Gastroesophageal sphincter (tissue), 4 donors: ENCODE data around the gene IGSF11. TPM values are rescaled to one million over a fixed set of nuclear protein-coding genes. Genes with fewer than 3 reads are reported as not detected.
"Not testable (repeated sequence)": the region's sequence is repeated elsewhere in the genome, so short reads cannot be mapped to it uniquely, and the experiment has no call there.

Experiments used
- ATAC-seq: fragments of 150-250 bp; one replicate; pipeline ENCODE4 v1.9.1; 2016; ENCODE audit warnings: mild to moderate bottlenecking, moderate library complexity
- H3K27ac ChIP-seq, 4 donors: fragments of 200-600 bp; sonication (generic) in 3 of 4; 1 replicate in 3 of 4; 2 replicates in 1 of 4; pipeline ENCODE4 v1.5.1; 2016 to 2019
- H3K27me3 ChIP-seq: fragments of 200-600 bp; sonication (generic); one replicate; pipeline ENCODE4 v1.5.1; 2019
- H3K36me3 ChIP-seq, 2 donors: fragments of 200-600 bp; sonication (generic); one replicate each; pipeline ENCODE4 v1.5.1; 2019; ENCODE audit warnings: control low read depth in 1 of 2
- H3K4me1 ChIP-seq, 3 donors: fragments of 200-600 bp; sonication (generic); 1 replicate in 2 of 3; 2 replicates in 1 of 3; pipeline ENCODE4 v1.5.1; 2016 to 2019; ENCODE audit warnings: control low read depth in 2 of 3
- H3K4me3 ChIP-seq, 2 donors: fragments of 200-600 bp; sonication (generic); one replicate each; pipeline ENCODE4 v1.5.1; 2019; ENCODE audit warnings: mild to moderate bottlenecking in 1 of 2, moderate library complexity in 1 of 2
- H3K9me3 ChIP-seq, 3 donors: fragments of 200-600 bp; sonication (generic); one replicate each; pipeline ENCODE4 v1.5.1; 2017 to 2019; ENCODE audit warnings: control low read depth in 2 of 3
- EP300 ChIP-seq: sonication (generic); formaldehyde crosslinking; IDR thresholded peaks from one replicate; pipeline ENCODE4 v1.6.1; 2017; ENCODE audit warnings: antibody characterized with exemption, mild to moderate bottlenecking
- POLR2A ChIP-seq, 2 donors: fragments of 450-650 bp; IDR thresholded peaks; one replicate each; pipeline ENCODE4 v1.6.1; 2017; ENCODE audit warnings: antibody characterized with exemption in 2 of 2, mild to moderate bottlenecking in 2 of 2, moderate library complexity in 1 of 2
- POLR2AphosphoS5 ChIP-seq: sonication (generic); formaldehyde crosslinking; IDR thresholded peaks from one replicate; pipeline ENCODE4 v1.6.1; 2017; ENCODE audit warnings: antibody characterized with exemption
- WGBS, 2 donors: methylation state at CpG; one replicate each; pipeline ENCODE4 v1.1.5; 2018; ENCODE audit warnings: low coverage in 1 of 2; 5-methylcytosine and 5-hydroxymethylcytosine counted together
- total RNA-seq, 4 donors: library from RNA; depleted of rRNA; stranded (reverse); fragments of >200 nt; gene quantifications; one replicate each; pipeline ENCODE4 v1.1.0, GENCODE V29; 2016
- TF ChIP-seq, protein P1 (sequence below), 4 experiments: fragments of 200-600 bp in 2 of 4; fragments of 450-650 bp in 2 of 4; sonication (generic) in 1 of 4; IDR thresholded peaks; one replicate each; pipeline ENCODE4 v1.5.1; 2017 to 2019; ENCODE audit warnings: antibody characterized with exemption in 4 of 4, mild to moderate bottlenecking in 2 of 4, moderate library complexity in 2 of 4

The IGSF11 gene
- total RNA-seq, 4 donors from 2014 or later = 2.0 to 20.2 (median 6.1) TPM

DNA sequence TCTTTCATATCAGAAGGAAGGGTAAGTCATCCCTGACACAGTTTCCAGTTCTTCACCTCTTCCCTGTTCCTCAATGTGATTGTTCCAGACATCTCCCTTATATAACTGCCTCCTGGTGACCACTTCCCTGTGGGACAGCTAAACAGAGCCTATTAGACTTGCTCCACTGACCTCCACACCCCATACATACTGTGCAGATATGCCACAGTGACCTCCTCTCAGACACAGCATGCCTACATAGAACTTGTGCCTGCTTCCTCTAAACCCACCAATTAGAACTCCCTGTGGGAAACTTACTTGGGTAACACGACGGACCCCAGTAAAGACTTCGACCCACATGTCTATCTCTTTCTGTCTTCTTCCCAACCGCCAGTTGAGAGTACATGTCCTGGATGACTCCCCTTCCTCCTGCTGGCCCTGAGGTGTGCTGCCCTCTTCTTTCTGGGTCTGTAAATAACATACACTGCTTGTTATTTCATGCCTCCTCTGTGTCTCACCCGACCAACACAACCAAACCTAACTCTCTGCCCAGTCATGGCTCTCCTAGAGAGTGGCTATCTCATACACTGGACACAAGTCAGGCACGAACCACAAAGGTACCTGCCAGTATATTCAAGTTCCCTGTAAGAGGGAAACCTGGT, 53.0 kb downstream of the IGSF11 start:
- WGBS, 2 donors = 78 to 87% methylated on average over 4 to 6 of the region's 6 CpGs
- Histone ChIP-seq H3K4me1 (peaks cover 0 to 23% (median 1%) of the 10 kb centered on the region in 3 donors), H3K27ac (no peak overlapping the region)

GRCh38 chr3:118980832-118981231, 53.8 kb downstream of the IGSF11 start:
- no peak for ATAC-seq
- Histone ChIP-seq H3K36me3 (no peaks in the 10 kb centered on the region), H3K27ac (no peak overlapping the region), H3K27me3 (no peaks in the 10 kb centered on the region), H3K4me3 (no peak overlapping the region), H3K9me3 (no peaks in the 10 kb centered on the region), H3K4me1 (peaks cover 0 to 15% (median 0%) of the 10 kb centered on the region in 3 donors)
- 88 to 92% methylated on average over 2 of the region's 2 CpGs for WGBS, 2 donors
- TF ChIP-seq EP300 = no peak
- TF ChIP-seq, protein P1, sequence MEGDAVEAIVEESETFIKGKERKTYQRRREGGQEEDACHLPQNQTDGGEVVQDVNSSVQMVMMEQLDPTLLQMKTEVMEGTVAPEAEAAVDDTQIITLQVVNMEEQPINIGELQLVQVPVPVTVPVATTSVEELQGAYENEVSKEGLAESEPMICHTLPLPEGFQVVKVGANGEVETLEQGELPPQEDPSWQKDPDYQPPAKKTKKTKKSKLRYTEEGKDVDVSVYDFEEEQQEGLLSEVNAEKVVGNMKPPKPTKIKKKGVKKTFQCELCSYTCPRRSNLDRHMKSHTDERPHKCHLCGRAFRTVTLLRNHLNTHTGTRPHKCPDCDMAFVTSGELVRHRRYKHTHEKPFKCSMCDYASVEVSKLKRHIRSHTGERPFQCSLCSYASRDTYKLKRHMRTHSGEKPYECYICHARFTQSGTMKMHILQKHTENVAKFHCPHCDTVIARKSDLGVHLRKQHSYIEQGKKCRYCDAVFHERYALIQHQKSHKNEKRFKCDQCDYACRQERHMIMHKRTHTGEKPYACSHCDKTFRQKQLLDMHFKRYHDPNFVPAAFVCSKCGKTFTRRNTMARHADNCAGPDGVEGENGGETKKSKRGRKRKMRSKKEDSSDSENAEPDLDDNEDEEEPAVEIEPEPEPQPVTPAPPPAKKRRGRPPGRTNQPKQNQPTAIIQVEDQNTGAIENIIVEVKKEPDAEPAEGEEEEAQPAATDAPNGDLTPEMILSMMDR (IDR thresholded peaks at IDR 0.05) = no peak
- TF ChIP-seq POLR2A (IDR thresholded peaks at IDR 0.05) = no peak
- TF ChIP-seq POLR2AphosphoS5 = no peak

More for the DNA sequence above, 53.0 kb downstream of the IGSF11 start:
- Histone ChIP-seq H3K9me3 (no peaks in the 10 kb centered on the region), H3K27me3 (no peaks in the 10 kb centered on the region), H3K4me3 (no peak overlapping the region), H3K36me3 (no peaks in the 10 kb centered on the region)
- no peak for ATAC-seq
- TF ChIP-seq EP300 (no peak), POLR2A (IDR thresholded peaks at IDR 0.05) (no peak), POLR2AphosphoS5 (no peak)
- TF ChIP-seq, protein P1 (IDR thresholded peaks at IDR 0.05) = no peak

- TF ChIP-seq POLR2A (IDR thresholded peaks at IDR 0.05) (no peak), EP300 (no peak), POLR2AphosphoS5 (no peak)
- TF ChIP-seq, protein P1 (IDR thresholded peaks at IDR 0.05) = no peak
- no peaks in the 10 kb centered on the region for H3K36me3 ChIP-seq
- no peak for ATAC-seq
Observed at GRCh38 chr3:118978393-118978758, 56.3 kb downstream of the IGSF11 start.

DNA sequence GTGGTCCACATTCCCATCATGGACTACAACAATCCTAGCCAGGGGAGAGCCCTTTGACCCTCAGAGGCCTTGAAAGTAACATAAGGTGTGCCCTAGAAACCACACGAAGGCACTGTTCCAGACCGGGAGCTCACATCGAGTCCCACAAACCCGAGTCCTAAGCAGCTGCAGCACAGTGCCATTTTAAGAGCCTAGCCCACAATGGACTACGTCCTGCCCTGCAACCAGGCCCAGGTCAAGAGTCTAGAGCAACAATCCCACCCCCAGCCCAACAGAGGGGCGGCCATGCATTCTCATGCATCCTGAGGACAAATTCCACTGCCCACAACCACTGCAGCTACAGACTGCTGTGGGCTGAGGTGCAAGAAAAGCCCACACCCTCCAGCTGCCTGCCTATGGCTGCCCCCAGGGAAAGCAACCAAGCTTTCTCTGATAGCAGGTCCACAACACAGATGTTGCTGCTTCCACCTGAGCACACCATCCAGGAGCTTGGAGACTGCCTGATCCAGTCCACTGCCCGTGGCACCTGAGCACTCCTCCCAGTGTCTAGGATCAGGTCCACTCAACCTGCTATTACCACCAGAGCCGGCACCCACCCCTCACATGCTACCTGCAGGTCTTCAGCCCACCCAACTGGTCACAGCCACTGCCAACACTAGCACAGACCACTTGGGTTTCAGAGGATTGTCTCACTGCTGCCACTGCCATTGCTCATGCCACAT, 56.8 kb downstream of the IGSF11 start:
- no peaks in the 10 kb centered on the region for H3K36me3 ChIP-seq
- no peaks in the 10 kb centered on the region for H3K9me3 ChIP-seq
- H3K4me3 ChIP-seq = no peak overlapping the region
- 71 to 93% methylated on average over 1 to 2 of the region's 8 CpGs for WGBS, 2 donors
- no peaks in the 10 kb centered on the region for H3K27me3 ChIP-seq
- no peak for ATAC-seq
- H3K27ac ChIP-seq = no peak overlapping the region
- H3K4me1 ChIP-seq = peaks cover 0 to 25% (median 0%) of the 10 kb centered on the region in 3 donors
- TF ChIP-seq, protein P1 (IDR thresholded peaks at IDR 0.05) = no peak
- no peak for TF ChIP-seq EP300
- no peak for TF ChIP-seq POLR2AphosphoS5

More at GRCh38 chr3:118978393-118978758, 56.3 kb downstream of the IGSF11 start:
- no peaks in the 10 kb centered on the region for H3K27me3 ChIP-seq
- H3K27ac ChIP-seq = no peak overlapping the region
- H3K4me1 ChIP-seq = peaks cover 0 to 19% (median 0%) of the 10 kb centered on the region in 3 donors
- WGBS, 2 donors = 86 to 92% methylated on average over 1 to 2 of the region's 5 CpGs
- H3K9me3 ChIP-seq = no peaks in the 10 kb centered on the region
- no peak overlapping the region for H3K4me3 ChIP-seq

DNA sequence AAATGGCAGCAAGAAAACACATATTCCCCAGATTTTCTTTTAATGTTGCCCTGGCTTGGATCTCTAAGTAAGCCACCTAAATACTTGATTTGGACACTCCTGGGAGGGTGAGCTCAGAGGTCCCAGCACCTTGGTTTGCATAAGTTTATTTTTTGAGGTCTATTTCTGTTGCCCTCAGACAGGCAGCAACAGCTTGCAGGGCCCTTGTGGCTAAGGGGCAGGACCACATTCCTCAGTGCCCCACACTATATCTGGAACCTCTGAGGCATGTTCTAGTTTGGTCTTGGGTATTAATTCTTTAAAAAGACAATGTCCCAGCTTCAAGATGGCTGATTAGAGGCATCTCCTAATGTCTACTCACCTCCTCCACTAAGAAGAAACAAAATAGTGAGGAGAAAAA, 57.5 kb downstream of the IGSF11 start:
- H3K27me3 ChIP-seq = no peaks in the 10 kb centered on the region
- no peak for ATAC-seq
- TF ChIP-seq POLR2AphosphoS5 = no peak
- TF ChIP-seq, protein P1 (IDR thresholded peaks at IDR 0.05) = no peak
- TF ChIP-seq EP300 = no peak
- no peak for TF ChIP-seq POLR2A (IDR thresholded peaks at IDR 0.05)
- peaks cover 0 to 32% (median 0%) of the 10 kb centered on the region in 3 donors for H3K4me1 ChIP-seq
- H3K4me3 ChIP-seq = no peak overlapping the region
- H3K9me3 ChIP-seq = no peaks in the 10 kb centered on the region
- H3K36me3 ChIP-seq = no peaks in the 10 kb centered on the region
- H3K27ac ChIP-seq = no peak overlapping the region

GRCh38 chr3:118975476-118975875, 59.2 kb downstream of the IGSF11 start:
- H3K4me1 ChIP-seq = peaks cover 0 to 45% (median 0%) of the 10 kb centered on the region in 3 donors
- ATAC-seq = not testable (repeated sequence)
- 80 to 93% methylated on average over 1 of the region's 1 CpG for WGBS, 2 donors

More at GRCh38 chr3:118975476-118975875, 59.2 kb downstream of the IGSF11 start:
- not testable (repeated sequence) for H3K9me3 ChIP-seq, H3K27me3 ChIP-seq, H3K27ac ChIP-seq, H3K4me3 ChIP-seq, H3K36me3 ChIP-seq
